GM12864 (cell line): Measurements from ENCODE around the gene KIAA0753.

Source experiments
- DNase-seq: peaks from one replicate; pipeline ENCODE4 v3.0.0-alpha.2; 2011; ENCODE audit warnings: low read depth
- H3K4me3 ChIP-seq: 2 replicates; pipeline ENCODE4 v1.5.1; 2011; ENCODE audit warnings: mild to moderate bottlenecking, low read depth, low read length, control low read depth
- CTCF ChIP-seq: IDR thresholded peaks from 2 replicates; pipeline ENCODE4 v1.5.1; 2011; ENCODE audit warnings: low read depth, mild to moderate bottlenecking, moderate library complexity, low read length, control low read depth, inconsistent platforms; ENCODE audit errors: missing control alignments

Gene KIAA0753

DNA sequence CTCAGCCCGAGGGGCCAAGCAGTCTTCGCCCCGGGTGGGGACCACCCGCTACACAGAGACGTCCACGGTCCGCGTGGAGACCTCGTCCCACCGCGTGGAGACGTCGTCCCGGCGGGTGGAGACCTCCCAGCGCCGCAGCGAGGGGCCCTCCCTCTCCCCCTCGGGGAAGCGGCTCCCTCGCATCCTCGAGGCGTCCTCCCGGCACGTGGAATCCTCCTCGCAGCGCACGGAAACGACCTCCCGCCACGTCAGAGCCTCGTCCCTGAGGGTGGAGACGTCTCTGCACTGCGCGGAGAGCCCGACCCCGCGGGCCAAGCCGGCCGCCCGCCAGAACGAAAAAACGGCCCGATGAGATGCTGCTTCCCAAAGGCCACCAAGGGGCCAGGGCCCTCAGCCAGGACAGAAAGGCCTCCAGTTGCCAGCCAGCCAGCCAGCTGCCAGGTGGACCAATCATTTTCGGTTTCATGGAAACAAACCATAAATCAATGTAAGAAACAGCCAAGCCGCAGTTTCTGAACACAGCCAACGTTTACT lies 11.5 kb upstream of the KIAA0753 start:
- peak overlapping the region; percentile 87 for H3K4me3 ChIP-seq
- no peak for TF ChIP-seq CTCF
- no peak for DNase-seq

GRCh38 chr17:6651354-6651918 lies 10.9 kb upstream of the KIAA0753 start, which contains the start of the genes C17orf100 and MED31:
Gene C17orf100 (plus strand): TSS chr17:6651762. CDS start chr17:6651914, 152 bp downstream.
Gene MED31 (minus strand): TSS chr17:6651605. CDS start chr17:6651528, 77 bp downstream.
- no peak for TF ChIP-seq CTCF
- DNase-seq, result peak; percentile 81
- peak within 1 kb of the TSS; percentile 87 for H3K4me3 ChIP-seq

DNA sequence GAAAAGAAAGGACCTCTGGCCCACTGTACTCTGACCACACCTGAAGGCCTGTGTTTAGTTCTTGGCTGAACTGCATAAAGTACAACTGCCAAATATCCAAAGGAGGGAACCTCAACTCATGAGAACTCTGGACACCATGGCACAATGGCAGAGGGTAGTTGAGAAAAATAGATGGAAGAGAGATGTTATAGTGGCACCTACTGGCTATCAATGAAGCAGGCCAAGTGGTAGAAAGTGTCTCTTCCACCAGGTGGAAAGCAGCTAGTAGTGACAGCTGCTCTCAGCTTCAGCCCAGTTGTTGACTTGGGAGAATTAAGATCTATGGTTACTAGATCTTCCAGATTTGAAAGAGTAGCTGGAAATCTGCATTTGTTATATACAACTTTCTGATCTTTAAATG lies 7.7 kb upstream of the KIAA0753 start:
- DNase-seq, result no peak
- no peak overlapping the region for H3K4me3 ChIP-seq
- peak; percentile 45 for TF ChIP-seq CTCF

- no peak for TF ChIP-seq CTCF
- no peak for DNase-seq
- no peak overlapping the region for H3K4me3 ChIP-seq
These were observed 3.1 kb upstream of the KIAA0753 start for GRCh38 chr17:6643451-6644125.

DNA sequence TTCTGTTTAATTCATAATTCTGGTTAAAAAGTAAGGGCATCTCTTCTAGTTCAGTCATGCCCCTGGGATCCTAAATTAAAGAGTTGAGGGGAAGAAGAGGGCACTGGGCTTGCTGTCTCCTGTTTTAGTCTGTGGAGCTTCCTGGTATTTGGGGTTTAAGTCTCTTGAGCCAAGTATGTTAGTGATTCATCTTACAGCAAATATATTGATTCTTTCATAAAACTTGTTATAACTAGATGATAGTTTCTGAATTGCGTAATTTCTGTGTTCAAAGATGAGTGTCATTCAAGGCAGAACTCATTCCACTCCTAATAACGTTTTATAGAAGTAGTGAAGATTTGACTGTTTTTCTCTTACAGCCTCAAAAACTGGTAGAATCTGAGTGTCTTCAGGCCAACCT lies 2.1 kb upstream of the KIAA0753 start:
- no peak for TF ChIP-seq CTCF
- DNase-seq, result no peak
- no peak overlapping the region; the same call in 1 of the 2 replicates for H3K4me3 ChIP-seq

DNA sequence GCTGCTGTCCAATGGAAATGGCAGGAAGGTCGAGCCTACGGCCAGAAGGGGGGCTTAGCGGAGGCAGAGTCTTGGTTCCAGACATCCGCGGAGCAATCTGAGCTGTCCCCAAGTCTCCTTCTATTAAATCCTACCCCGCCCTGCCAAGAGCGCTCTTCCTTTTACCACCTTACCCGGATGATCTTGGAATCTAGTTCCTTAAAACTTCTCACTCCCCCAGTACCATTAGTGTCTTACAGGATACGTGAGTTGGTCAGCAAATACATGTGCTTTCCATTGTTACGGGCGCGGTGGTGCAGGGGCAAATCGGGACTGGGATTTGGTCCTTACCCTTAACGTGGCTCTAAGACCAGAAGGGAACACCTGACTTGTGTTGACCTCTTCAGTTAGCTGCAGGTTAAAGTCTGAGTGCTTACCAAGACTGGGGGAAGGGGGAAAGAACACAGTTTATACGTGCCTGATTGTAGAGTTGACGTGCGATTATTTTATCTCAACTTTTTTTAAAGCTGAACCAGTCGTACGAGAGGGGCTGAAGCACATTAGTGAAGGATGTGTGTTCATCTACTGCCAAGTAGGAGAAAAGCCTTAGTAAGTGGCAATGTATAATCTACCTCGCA lies 844 bp upstream of the KIAA0753 start:
- peak overlapping the region; percentile 66 for H3K4me3 ChIP-seq
- no peak for DNase-seq
- TF ChIP-seq CTCF, result no peak
